ENCODE measurements around the gene CHGA. TPM values are rescaled to one million over a fixed set of nuclear protein-coding genes. Genes with fewer than 3 reads are reported as not detected.

Gene CHGA
- total RNA-seq, 1 experiment from 2014 or later = not detected

DNA sequence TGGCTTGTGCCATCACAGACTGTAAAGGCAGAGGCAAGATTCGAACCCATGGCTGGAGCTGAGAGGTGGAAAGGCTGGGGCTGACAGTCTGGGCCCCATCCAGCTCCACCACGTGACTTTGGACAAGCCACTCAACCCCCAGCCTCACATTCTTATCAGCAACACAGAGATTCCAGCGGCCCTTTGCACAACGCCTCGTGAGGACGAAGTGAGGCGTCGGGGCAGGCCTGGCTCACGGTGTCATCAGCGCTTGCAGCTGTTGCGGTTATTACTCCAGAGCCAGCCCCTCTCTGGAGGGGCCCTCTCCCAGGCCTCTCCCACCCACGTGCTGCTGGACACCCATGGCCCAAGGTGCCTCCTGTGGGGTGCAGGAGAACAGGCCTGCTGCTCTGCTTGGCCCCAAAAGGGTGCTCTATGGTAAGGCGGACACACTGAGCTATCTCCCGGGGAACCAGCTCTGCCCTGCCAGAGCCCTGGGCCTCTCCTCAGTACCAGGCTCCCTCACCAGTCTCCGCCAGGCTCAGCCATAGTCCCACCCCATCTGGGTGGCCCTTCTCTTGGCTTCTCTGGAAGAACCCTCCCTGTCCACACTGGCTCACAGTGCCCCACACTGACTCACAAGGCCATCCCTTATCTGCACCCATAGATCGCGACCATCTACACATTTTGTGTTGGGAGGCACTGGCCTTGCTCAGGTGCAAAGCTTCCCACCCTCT, 21.1 kb downstream of the CHGA start:
- ATAC-seq (no peak), DNase-seq (ENCODE audit: low read depth, low spot score) (no peak)
- BruUV-seq (replicated peaks) = no TSS peak
- Histone ChIP-seq H3K27me3 (ENCODE audit: control insufficient read depth, insufficient read depth, low read length) (no peaks in the 10 kb centered on the region), H3K9me3 (ENCODE audit: control insufficient read depth, insufficient read depth, low read depth, low read length) (no peaks in the 10 kb centered on the region), H3K4me1 (ENCODE audit: control insufficient read depth, insufficient read depth, low read length) (no peaks in the 10 kb centered on the region), H3K36me3 (ENCODE audit: control insufficient read depth, insufficient read depth, low read length) (no peaks in the 10 kb centered on the region), H3K27ac (ENCODE audit: low read length) (no peak overlapping the region), H3K4me3 (ENCODE audit: low read depth in 2 of 2, low read length in 2 of 2) (no peak overlapping the region)
- ChIA-PET CTCF (no interaction called here), POLR2A (no interaction called here)
- intact Hi-C loops (cut with micrococcal nuclease; ENCODE audit: unreplicated experiment) (no loop called here), in situ Hi-C loops (cut with HindIII; ENCODE audit: low pct_unique_long_range_greater_than_20kb, low sequenced_read_pairs) (no loop called here)
- TF ChIP-seq SIN3A (IDR thresholded peaks at IDR 0.05; ENCODE audit: borderline replicate concordance, insufficient read depth, low read depth, low read length) (no peak), POLR2AphosphoS5 (IDR thresholded peaks at IDR 0.05; ENCODE audit: low read depth, low read length) (no peak), TCF7L2 (IDR thresholded peaks at IDR 0.05; ENCODE audit: low read depth, low read length) (no peak)
- TF ChIP-seq, protein P1, sequence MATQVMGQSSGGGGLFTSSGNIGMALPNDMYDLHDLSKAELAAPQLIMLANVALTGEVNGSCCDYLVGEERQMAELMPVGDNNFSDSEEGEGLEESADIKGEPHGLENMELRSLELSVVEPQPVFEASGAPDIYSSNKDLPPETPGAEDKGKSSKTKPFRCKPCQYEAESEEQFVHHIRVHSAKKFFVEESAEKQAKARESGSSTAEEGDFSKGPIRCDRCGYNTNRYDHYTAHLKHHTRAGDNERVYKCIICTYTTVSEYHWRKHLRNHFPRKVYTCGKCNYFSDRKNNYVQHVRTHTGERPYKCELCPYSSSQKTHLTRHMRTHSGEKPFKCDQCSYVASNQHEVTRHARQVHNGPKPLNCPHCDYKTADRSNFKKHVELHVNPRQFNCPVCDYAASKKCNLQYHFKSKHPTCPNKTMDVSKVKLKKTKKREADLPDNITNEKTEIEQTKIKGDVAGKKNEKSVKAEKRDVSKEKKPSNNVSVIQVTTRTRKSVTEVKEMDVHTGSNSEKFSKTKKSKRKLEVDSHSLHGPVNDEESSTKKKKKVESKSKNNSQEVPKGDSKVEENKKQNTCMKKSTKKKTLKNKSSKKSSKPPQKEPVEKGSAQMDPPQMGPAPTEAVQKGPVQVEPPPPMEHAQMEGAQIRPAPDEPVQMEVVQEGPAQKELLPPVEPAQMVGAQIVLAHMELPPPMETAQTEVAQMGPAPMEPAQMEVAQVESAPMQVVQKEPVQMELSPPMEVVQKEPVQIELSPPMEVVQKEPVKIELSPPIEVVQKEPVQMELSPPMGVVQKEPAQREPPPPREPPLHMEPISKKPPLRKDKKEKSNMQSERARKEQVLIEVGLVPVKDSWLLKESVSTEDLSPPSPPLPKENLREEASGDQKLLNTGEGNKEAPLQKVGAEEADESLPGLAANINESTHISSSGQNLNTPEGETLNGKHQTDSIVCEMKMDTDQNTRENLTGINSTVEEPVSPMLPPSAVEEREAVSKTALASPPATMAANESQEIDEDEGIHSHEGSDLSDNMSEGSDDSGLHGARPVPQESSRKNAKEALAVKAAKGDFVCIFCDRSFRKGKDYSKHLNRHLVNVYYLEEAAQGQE (IDR thresholded peaks at IDR 0.05; ENCODE audit: insufficient read depth in 1 of 2, low read depth in 2 of 2, low read length in 1 of 2) = no peak
- TF ChIP-seq, protein P2, sequence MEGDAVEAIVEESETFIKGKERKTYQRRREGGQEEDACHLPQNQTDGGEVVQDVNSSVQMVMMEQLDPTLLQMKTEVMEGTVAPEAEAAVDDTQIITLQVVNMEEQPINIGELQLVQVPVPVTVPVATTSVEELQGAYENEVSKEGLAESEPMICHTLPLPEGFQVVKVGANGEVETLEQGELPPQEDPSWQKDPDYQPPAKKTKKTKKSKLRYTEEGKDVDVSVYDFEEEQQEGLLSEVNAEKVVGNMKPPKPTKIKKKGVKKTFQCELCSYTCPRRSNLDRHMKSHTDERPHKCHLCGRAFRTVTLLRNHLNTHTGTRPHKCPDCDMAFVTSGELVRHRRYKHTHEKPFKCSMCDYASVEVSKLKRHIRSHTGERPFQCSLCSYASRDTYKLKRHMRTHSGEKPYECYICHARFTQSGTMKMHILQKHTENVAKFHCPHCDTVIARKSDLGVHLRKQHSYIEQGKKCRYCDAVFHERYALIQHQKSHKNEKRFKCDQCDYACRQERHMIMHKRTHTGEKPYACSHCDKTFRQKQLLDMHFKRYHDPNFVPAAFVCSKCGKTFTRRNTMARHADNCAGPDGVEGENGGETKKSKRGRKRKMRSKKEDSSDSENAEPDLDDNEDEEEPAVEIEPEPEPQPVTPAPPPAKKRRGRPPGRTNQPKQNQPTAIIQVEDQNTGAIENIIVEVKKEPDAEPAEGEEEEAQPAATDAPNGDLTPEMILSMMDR (IDR thresholded peaks at IDR 0.05) = no peak

GRCh38 chr14:92944976-92945375, 22.0 kb downstream of the CHGA start:
- H3K4me3 ChIP-seq (ENCODE audit: low read depth in 2 of 2, low read length in 2 of 2) = no peak overlapping the region
- in situ Hi-C loops (cut with HindIII; ENCODE audit: low pct_unique_long_range_greater_than_20kb, low sequenced_read_pairs) = no loop called here

More at GRCh38 chr14:92944976-92945375, 22.0 kb downstream of the CHGA start:
- no peak for ATAC-seq
- H3K4me1 ChIP-seq (ENCODE audit: control insufficient read depth, insufficient read depth, low read length) = no peaks in the 10 kb centered on the region
- no peaks in the 10 kb centered on the region for H3K27me3 ChIP-seq (ENCODE audit: control insufficient read depth, insufficient read depth, low read length)
- ChIA-PET CTCF (no interaction called here), POLR2A (no interaction called here)
- no TSS peak for BruUV-seq (replicated peaks)
- no peaks in the 10 kb centered on the region for H3K9me3 ChIP-seq (ENCODE audit: control insufficient read depth, insufficient read depth, low read depth, low read length)
- H3K27ac ChIP-seq (ENCODE audit: low read length) = no peak overlapping the region
- TF ChIP-seq POLR2AphosphoS5 (IDR thresholded peaks at IDR 0.05; ENCODE audit: low read depth, low read length) = no peak
- TF ChIP-seq, protein P1 (IDR thresholded peaks at IDR 0.05; ENCODE audit: insufficient read depth in 1 of 2, low read depth in 2 of 2, low read length in 1 of 2) = no peak
- no peak for TF ChIP-seq TCF7L2 (IDR thresholded peaks at IDR 0.05; ENCODE audit: low read depth, low read length)
- DNase-seq (ENCODE audit: low read depth, low spot score) = no peak
- H3K36me3 ChIP-seq (ENCODE audit: control insufficient read depth, insufficient read depth, low read length) = no peaks in the 10 kb centered on the region
- intact Hi-C loops (cut with micrococcal nuclease; ENCODE audit: unreplicated experiment) = no loop called here

All from Panc1 (cell line).